GF-D8 (cell line): ENCODE data around the gene TARBP1.

ENCODE experiments used
- DNase-seq: peaks from one replicate; lab custom pipeline; 2025; lab: John Stamatoyannopoulos, UW

Gene TARBP1

GRCh38 chr1:234484991-234485739 is 6.2 kb upstream of the TARBP1 start:
- DNase-seq = no peak

- DNase-seq = no peak
Measured at GRCh38 chr1:234484218-234484617, 5.2 kb upstream of the TARBP1 start.

- DNase-seq = no peak
Measured at GRCh38 chr1:234481771-234482170, 2.8 kb upstream of the TARBP1 start.

GRCh38 chr1:234479866-234480265 is 887 bp upstream of the TARBP1 start:
- no peak for DNase-seq

GRCh38 chr1:234479310-234479559 is 256 bp upstream of the TARBP1 start:
- no peak for DNase-seq

- DNase-seq = no peak
Measured at GRCh38 chr1:234478152-234478480, 863 bp downstream of the TARBP1 start.

- DNase-seq = no peak
Measured at GRCh38 chr1:234477386-234478151, 1.4 kb downstream of the TARBP1 start.

GRCh38 chr1:234476172-234476571 is 2.8 kb downstream of the TARBP1 start:
- DNase-seq = peak; percentile 42

GRCh38 chr1:234475167-234475793 is 3.7 kb downstream of the TARBP1 start:
- no peak for DNase-seq

GRCh38 chr1:234474375-234474774 is 4.6 kb downstream of the TARBP1 start:
- DNase-seq = no peak

GRCh38 chr1:234473118-234473517 is 5.9 kb downstream of the TARBP1 start:
- DNase-seq = peak; percentile 2

- no peak for DNase-seq
Measured at GRCh38 chr1:234469376-234469775, 9.6 kb downstream of the TARBP1 start.

- DNase-seq = no peak
Measured at GRCh38 chr1:234468580-234468979, 10.4 kb downstream of the TARBP1 start.

GRCh38 chr1:234467821-234468220 is 11.2 kb downstream of the TARBP1 start:
- DNase-seq = no peak

GRCh38 chr1:234466945-234467344 is 12.0 kb downstream of the TARBP1 start:
- no peak for DNase-seq

GRCh38 chr1:234463749-234464148 is 15.2 kb downstream of the TARBP1 start:
- no peak for DNase-seq

GRCh38 chr1:234460652-234461051 is 18.3 kb downstream of the TARBP1 start:
- DNase-seq = no peak

GRCh38 chr1:234458352-234459017 is 20.5 kb downstream of the TARBP1 start:
- no peak for DNase-seq

GRCh38 chr1:234454926-234455325 is 24.1 kb downstream of the TARBP1 start:
- DNase-seq = no peak

- DNase-seq = no peak
Measured at GRCh38 chr1:234452406-234452965, 26.5 kb downstream of the TARBP1 start.

- no peak for DNase-seq
Measured at GRCh38 chr1:234440348-234440747, 38.6 kb downstream of the TARBP1 start.

- no peak for DNase-seq
Measured at GRCh38 chr1:234438579-234438978, 40.4 kb downstream of the TARBP1 start.
